ENCODE data around the gene SEC23B.
"Not testable (repeated sequence)": the region's sequence is repeated elsewhere in the genome, so short reads cannot be mapped to it uniquely, and the experiment has no call there.

The SEC23B gene

GRCh38 chr20:18507218-18508191, at the start of gene SEC23B:
TSS of gene SEC23B (plus strand) at chr20:18507940. CDS start at chr20:18510836, 2,896 bp downstream.
- DNase-seq (ENCODE audit: low spot score) = peak; percentile 98

- DNase-seq (ENCODE audit: low spot score) = no peak
Measured at GRCh38 chr20:18465536-18466200, 42.1 kb upstream of the SEC23B start.

- no peak for DNase-seq (ENCODE audit: low spot score)
Measured at GRCh38 chr20:18466574-18466893, 41.2 kb upstream of the SEC23B start.

GRCh38 chr20:18466894-18467730, 40.6 kb upstream of the SEC23B start, which contains the start of the genes DZANK1 and POLR3F:
TSS of gene DZANK1 (minus strand) at chr20:18467030. CDS start at chr20:18465358, 1,672 bp downstream.
TSS of gene POLR3F (plus strand) at chr20:18467390. CDS start at chr20:18467507, 117 bp downstream.
- peak; percentile 98 for DNase-seq (ENCODE audit: low spot score)

- no peak for DNase-seq (ENCODE audit: low spot score)
Measured at GRCh38 chr20:18477218-18477617, 30.5 kb upstream of the SEC23B start.

GRCh38 chr20:18477821-18478220, 29.9 kb upstream of the SEC23B start:
- DNase-seq (ENCODE audit: low spot score) = no peak

GRCh38 chr20:18481596-18481995, 26.1 kb upstream of the SEC23B start:
- no peak for DNase-seq (ENCODE audit: low spot score)

- DNase-seq (ENCODE audit: low spot score) = no peak
Measured at GRCh38 chr20:18488301-18488700, 19.4 kb upstream of the SEC23B start.

GRCh38 chr20:18496042-18496441, 11.7 kb upstream of the SEC23B start:
- DNase-seq (ENCODE audit: low spot score) = no peak

- DNase-seq (ENCODE audit: low spot score) = peak; percentile 79
Measured at GRCh38 chr20:18496740-18497592, 10.8 kb upstream of the SEC23B start, which contains the start of gene RBBP9. TSS of gene RBBP9 (minus strand) at chr20:18497225. CDS start at chr20:18497167, 58 bp downstream.

- no peak for DNase-seq (ENCODE audit: low spot score)
Measured at GRCh38 chr20:18497603-18498002, 10.1 kb upstream of the SEC23B start.

- not testable (repeated sequence) for DNase-seq (ENCODE audit: low spot score)
Measured at GRCh38 chr20:18501672-18502071, 6.1 kb upstream of the SEC23B start.

GRCh38 chr20:18504479-18505060, 3.2 kb upstream of the SEC23B start:
- DNase-seq (ENCODE audit: low spot score) = no peak

GRCh38 chr20:18506744-18507143, 996 bp upstream of the SEC23B start:
- DNase-seq (ENCODE audit: low spot score) = no peak

GRCh38 chr20:18511571-18511970, 3.8 kb downstream of the SEC23B start:
- DNase-seq (ENCODE audit: low spot score) = no peak

- DNase-seq (ENCODE audit: low spot score) = no peak
Measured at GRCh38 chr20:18513208-18513607, 5.5 kb downstream of the SEC23B start.

- no peak for DNase-seq (ENCODE audit: low spot score)
Measured at GRCh38 chr20:18514127-18514526, 6.4 kb downstream of the SEC23B start.

GRCh38 chr20:18515973-18516372, 8.2 kb downstream of the SEC23B start:
- no peak for DNase-seq (ENCODE audit: low spot score)

GRCh38 chr20:18522066-18522465, 14.3 kb downstream of the SEC23B start:
- not testable (repeated sequence) for DNase-seq (ENCODE audit: low spot score)

GRCh38 chr20:18523066-18523465, 15.3 kb downstream of the SEC23B start:
- no peak for DNase-seq (ENCODE audit: low spot score)

- peak; percentile 21 for DNase-seq (ENCODE audit: low spot score)
Measured at GRCh38 chr20:18524646-18525045, 16.9 kb downstream of the SEC23B start.

Measured in hepatic stellate cell (primary cell).